ENCODE data around the gene RNU5D-1.
A peak's percentile ranks its signal among the peaks of the same experiment; 100 is the strongest.

Gene RNU5D-1

GRCh38 chr1:44723064-44723463, 7.9 kb downstream of the RNU5D-1 start:
- H3K4me2 ChIP-seq (ENCODE audit: insufficient read depth, low read length, poor library complexity, severe bottlenecking): no peak overlapping the region
- no peak overlapping the region for H2BK120ac ChIP-seq (ENCODE audit: low read depth, low read length)
- H2AFZ ChIP-seq (ENCODE audit: low read length): no peak overlapping the region
- no peak overlapping the region for H3K14ac ChIP-seq (ENCODE audit: low read length)
- no peak overlapping the region for H4K8ac ChIP-seq (ENCODE audit: low read depth, low read length)
- H4K91ac ChIP-seq (ENCODE audit: low read depth, low read length, poor library complexity): no peak overlapping the region
- H3K23ac ChIP-seq (ENCODE audit: low read depth, low read length, poor library complexity): no peak overlapping the region
- H3K27ac ChIP-seq (replicated peaks; ENCODE audit: low read length): no peak overlapping the region
- H3K27me3 ChIP-seq (ENCODE audit: control insufficient read depth in 3 of 3, insufficient read depth in 3 of 3, low read depth in 1 of 3, low read length in 3 of 3): no peaks in the 10 kb centered on the region
- no peak overlapping the region for H2AK5ac ChIP-seq (ENCODE audit: low read depth, low read length)
- H3K36me3 ChIP-seq (replicated peaks in 1 of 2; ENCODE audit: control insufficient read depth in 2 of 2, insufficient read depth in 2 of 2, low read length in 2 of 2): no peaks in the 10 kb centered on the region
- H3K79me1 ChIP-seq (ENCODE audit: low read depth, low read length): no peaks in the 10 kb centered on the region
- no peak overlapping the region for H2BK12ac ChIP-seq (ENCODE audit: low read length)
- H3K18ac ChIP-seq (ENCODE audit: low read length): no peak overlapping the region
- no peak overlapping the region for H2BK5ac ChIP-seq (ENCODE audit: low read length)
- H3K4me3 ChIP-seq (ENCODE audit: low read length in 2 of 2): no peak overlapping the region
- no peak overlapping the region for H2BK15ac ChIP-seq (ENCODE audit: low read length)
- no peaks in the 10 kb centered on the region for H3K9me3 ChIP-seq (replicated peaks in 1 of 2; ENCODE audit: control insufficient read depth in 2 of 2, insufficient read depth in 1 of 2, low read depth in 1 of 2, low read length in 2 of 2)
- no peak overlapping the region for H3K4ac ChIP-seq (ENCODE audit: low read length)
- DNase-seq (ENCODE audit: low spot score): no peak
- no CpG with 5 or more reads among the region's 9 CpGs for WGBS, 2 donors (ENCODE audit: extremely low coverage in 2 of 2, insufficient read length in 2 of 2, insufficient replicate concordance in 1 of 2)
- H3K4me1 ChIP-seq (ENCODE audit: control insufficient read depth in 2 of 2, insufficient read depth in 1 of 2, low read depth in 1 of 2, low read length in 2 of 2): no peaks in the 10 kb centered on the region
- H3K9ac ChIP-seq (ENCODE audit: low read depth, low read length, poor library complexity): no peak overlapping the region

GRCh38 chr1:44721485-44722361, 9.2 kb downstream of the RNU5D-1 start:
- peaks cover 0 to 3% of the 10 kb centered on the region in 2 donors for H3K4me1 ChIP-seq (ENCODE audit: control insufficient read depth in 2 of 2, insufficient read depth in 1 of 2, low read depth in 1 of 2, low read length in 2 of 2)
- H3K18ac ChIP-seq (ENCODE audit: low read length): no peak overlapping the region
- no peaks in the 10 kb centered on the region for H3K9me3 ChIP-seq (replicated peaks in 1 of 2; ENCODE audit: control insufficient read depth in 2 of 2, insufficient read depth in 1 of 2, low read depth in 1 of 2, low read length in 2 of 2)
- H3K79me1 ChIP-seq (ENCODE audit: low read depth, low read length): no peaks in the 10 kb centered on the region
- no peak overlapping the region for H2BK120ac ChIP-seq (ENCODE audit: low read depth, low read length)
- no peak overlapping the region for H2BK15ac ChIP-seq (ENCODE audit: low read length)
- peak overlapping the region; percentile 12 for H2AFZ ChIP-seq (ENCODE audit: low read length)
- no peak overlapping the region for H3K4ac ChIP-seq (ENCODE audit: low read length)
- H3K23ac ChIP-seq (ENCODE audit: low read depth, low read length, poor library complexity): peak overlapping the region; percentile 100
- no peak overlapping the region for H4K91ac ChIP-seq (ENCODE audit: low read depth, low read length, poor library complexity)
- H4K8ac ChIP-seq (ENCODE audit: low read depth, low read length): no peak overlapping the region
- H3K4me3 ChIP-seq (ENCODE audit: low read length in 2 of 2): no peak overlapping the region
- WGBS, 2 donors (ENCODE audit: extremely low coverage in 2 of 2, insufficient read length in 2 of 2, insufficient replicate concordance in 1 of 2): no CpG with 5 or more reads among the region's 14 CpGs
- no peak overlapping the region for H2BK5ac ChIP-seq (ENCODE audit: low read length)
- no peak for DNase-seq (ENCODE audit: low spot score)
- H3K4me2 ChIP-seq (ENCODE audit: insufficient read depth, low read length, poor library complexity, severe bottlenecking): no peak overlapping the region
- no peak overlapping the region for H3K27ac ChIP-seq (replicated peaks; ENCODE audit: low read length)
- no peak overlapping the region for H2BK12ac ChIP-seq (ENCODE audit: low read length)
- H3K27me3 ChIP-seq (ENCODE audit: control insufficient read depth in 3 of 3, insufficient read depth in 3 of 3, low read depth in 1 of 3, low read length in 3 of 3): no peaks in the 10 kb centered on the region
- no peaks in the 10 kb centered on the region for H3K36me3 ChIP-seq (replicated peaks in 1 of 2; ENCODE audit: control insufficient read depth in 2 of 2, insufficient read depth in 2 of 2, low read length in 2 of 2)
- H3K14ac ChIP-seq (ENCODE audit: low read length): no peak overlapping the region
- no peak overlapping the region for H3K9ac ChIP-seq (ENCODE audit: low read depth, low read length, poor library complexity)
- no peak overlapping the region for H2AK5ac ChIP-seq (ENCODE audit: low read depth, low read length)

DNA sequence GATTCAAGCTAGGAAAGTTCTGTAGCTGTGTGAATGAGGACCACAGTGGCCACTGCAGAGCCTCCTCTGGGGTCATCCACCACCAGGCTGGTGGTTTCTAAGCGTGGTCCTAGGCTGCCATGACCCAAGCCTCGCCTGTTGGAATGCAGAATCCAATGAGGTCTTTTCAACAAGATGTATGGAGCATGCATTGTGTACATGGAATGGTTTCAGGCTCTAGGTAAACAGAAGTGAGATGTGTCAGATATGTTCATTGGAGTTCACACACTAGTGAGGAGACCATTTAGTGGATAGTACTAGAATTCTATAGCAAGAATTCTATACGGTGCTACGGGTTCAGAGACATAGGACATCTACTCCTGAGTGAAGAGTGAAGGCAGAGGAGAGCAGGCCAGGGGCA, 10.7 kb downstream of the RNU5D-1 start:
- H3K14ac ChIP-seq (ENCODE audit: low read length): no peak overlapping the region
- H3K79me1 ChIP-seq (ENCODE audit: low read depth, low read length): no peaks in the 10 kb centered on the region
- H3K4me3 ChIP-seq (ENCODE audit: low read length in 2 of 2): no peak overlapping the region
- no peak overlapping the region for H4K8ac ChIP-seq (ENCODE audit: low read depth, low read length)
- H3K18ac ChIP-seq (ENCODE audit: low read length): no peak overlapping the region
- H3K27me3 ChIP-seq (ENCODE audit: control insufficient read depth in 3 of 3, insufficient read depth in 3 of 3, low read depth in 1 of 3, low read length in 3 of 3): no peaks in the 10 kb centered on the region
- H3K9me3 ChIP-seq (replicated peaks in 1 of 2; ENCODE audit: control insufficient read depth in 2 of 2, insufficient read depth in 1 of 2, low read depth in 1 of 2, low read length in 2 of 2): no peaks in the 10 kb centered on the region
- H3K4me1 ChIP-seq (ENCODE audit: control insufficient read depth in 2 of 2, insufficient read depth in 1 of 2, low read depth in 1 of 2, low read length in 2 of 2): peaks cover 0 to 3% of the 10 kb centered on the region in 2 donors
- H2BK120ac ChIP-seq (ENCODE audit: low read depth, low read length): no peak overlapping the region
- H3K4me2 ChIP-seq (ENCODE audit: insufficient read depth, low read length, poor library complexity, severe bottlenecking): no peak overlapping the region
- no peak overlapping the region for H2AK5ac ChIP-seq (ENCODE audit: low read depth, low read length)
- DNase-seq (ENCODE audit: low spot score): no peak
- H3K36me3 ChIP-seq (replicated peaks in 1 of 2; ENCODE audit: control insufficient read depth in 2 of 2, insufficient read depth in 2 of 2, low read length in 2 of 2): no peaks in the 10 kb centered on the region
- no peak overlapping the region for H3K27ac ChIP-seq (replicated peaks; ENCODE audit: low read length)
- H3K9ac ChIP-seq (ENCODE audit: low read depth, low read length, poor library complexity): no peak overlapping the region
- H2BK15ac ChIP-seq (ENCODE audit: low read length): no peak overlapping the region
- no peak overlapping the region for H2AFZ ChIP-seq (ENCODE audit: low read length)
- H2BK12ac ChIP-seq (ENCODE audit: low read length): no peak overlapping the region
- no peak overlapping the region for H4K91ac ChIP-seq (ENCODE audit: low read depth, low read length, poor library complexity)
- H3K23ac ChIP-seq (ENCODE audit: low read depth, low read length, poor library complexity): no peak overlapping the region
- WGBS, 2 donors (ENCODE audit: extremely low coverage in 2 of 2, insufficient read length in 2 of 2, insufficient replicate concordance in 1 of 2): no CpG with 5 or more reads among the region's 4 CpGs
- H3K4ac ChIP-seq (ENCODE audit: low read length): no peak overlapping the region
- no peak overlapping the region for H2BK5ac ChIP-seq (ENCODE audit: low read length)

GRCh38 chr1:44719318-44719717, 11.7 kb downstream of the RNU5D-1 start:
- Histone ChIP-seq H3K4me2 (ENCODE audit: insufficient read depth, low read length, poor library complexity, severe bottlenecking) (no peak overlapping the region), H3K36me3 (replicated peaks in 1 of 2; ENCODE audit: control insufficient read depth in 2 of 2, insufficient read depth in 2 of 2, low read length in 2 of 2) (no peaks in the 10 kb centered on the region), H3K14ac (ENCODE audit: low read length) (no peak overlapping the region), H3K9ac (ENCODE audit: low read depth, low read length, poor library complexity) (no peak overlapping the region), H4K8ac (ENCODE audit: low read depth, low read length) (no peak overlapping the region), H3K79me1 (ENCODE audit: low read depth, low read length) (no peaks in the 10 kb centered on the region), H3K4ac (ENCODE audit: low read length) (no peak overlapping the region), H2AK5ac (ENCODE audit: low read depth, low read length) (no peak overlapping the region), H3K18ac (ENCODE audit: low read length) (no peak overlapping the region), H3K23ac (ENCODE audit: low read depth, low read length, poor library complexity) (no peak overlapping the region), H3K27me3 (ENCODE audit: control insufficient read depth in 3 of 3, insufficient read depth in 3 of 3, low read depth in 1 of 3, low read length in 3 of 3) (no peaks in the 10 kb centered on the region), H2AFZ (ENCODE audit: low read length) (no peak overlapping the region), H2BK12ac (ENCODE audit: low read length) (no peak overlapping the region), H2BK5ac (ENCODE audit: low read length) (no peak overlapping the region), H3K9me3 (replicated peaks in 1 of 2; ENCODE audit: control insufficient read depth in 2 of 2, insufficient read depth in 1 of 2, low read depth in 1 of 2, low read length in 2 of 2) (no peaks in the 10 kb centered on the region), H3K27ac (replicated peaks; ENCODE audit: low read length) (no peak overlapping the region), H2BK120ac (ENCODE audit: low read depth, low read length) (no peak overlapping the region), H2BK15ac (ENCODE audit: low read length) (no peak overlapping the region), H3K4me1 (ENCODE audit: control insufficient read depth in 2 of 2, insufficient read depth in 1 of 2, low read depth in 1 of 2, low read length in 2 of 2) (peaks cover 0 to 3% of the 10 kb centered on the region in 2 donors), H3K4me3 (ENCODE audit: low read length in 2 of 2) (no peak overlapping the region), H4K91ac (ENCODE audit: low read depth, low read length, poor library complexity) (no peak overlapping the region)
- no peak for DNase-seq (ENCODE audit: low spot score)
- WGBS, 2 donors (ENCODE audit: extremely low coverage in 2 of 2, insufficient read length in 2 of 2, insufficient replicate concordance in 1 of 2): no CpG with 5 or more reads among the region's 5 CpGs

Data from neuronal stem cell (in vitro differentiated cells).